HG02943 (cell line): ENCODE data around the gene HSFX3.
"Not testable (repeated sequence)": the region's sequence is repeated elsewhere in the genome, so short reads cannot be mapped to it uniquely, and the experiment has no call there.

Source experiments
- ATAC-seq: cut with Tn5 transposase; IDR thresholded peaks from one replicate; pipeline ENCODE4 v1.9.1; 2021; ENCODE audit warnings: mild to moderate bottlenecking, low read depth, moderate library complexity; ENCODE audit not compliant: unreplicated experiment

The HSFX3 gene

GRCh38 chrX:149545545-149546543, 3.9 kb downstream of the HSFX3 start:
- ATAC-seq: not testable (repeated sequence)

DNA sequence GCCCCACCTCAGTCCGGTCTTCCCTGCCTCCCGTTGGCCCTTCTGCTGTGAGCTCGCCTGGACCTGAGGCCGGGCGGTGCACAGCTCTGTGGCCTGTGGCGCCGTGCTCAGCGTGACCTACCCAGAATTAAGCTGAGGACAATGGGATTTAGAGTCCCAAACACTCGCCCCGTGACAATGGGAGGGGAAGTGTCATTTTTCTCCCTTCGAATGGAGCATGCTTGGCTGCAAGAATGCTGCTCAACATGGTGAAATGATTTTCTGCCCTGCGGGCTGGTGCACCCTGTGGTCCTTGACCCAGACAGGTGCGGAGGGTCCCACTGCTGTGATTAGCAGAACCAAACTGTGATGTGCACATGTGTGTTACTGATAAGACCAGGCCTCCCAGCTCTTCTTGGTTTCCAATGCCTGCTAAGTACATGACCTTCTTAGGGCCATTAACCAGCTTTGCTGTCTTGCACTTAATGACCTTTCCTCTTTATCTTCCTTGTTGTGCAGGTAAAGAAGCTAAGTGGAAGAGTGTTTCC, 8.1 kb downstream of the HSFX3 start:
- no peak for ATAC-seq

DNA sequence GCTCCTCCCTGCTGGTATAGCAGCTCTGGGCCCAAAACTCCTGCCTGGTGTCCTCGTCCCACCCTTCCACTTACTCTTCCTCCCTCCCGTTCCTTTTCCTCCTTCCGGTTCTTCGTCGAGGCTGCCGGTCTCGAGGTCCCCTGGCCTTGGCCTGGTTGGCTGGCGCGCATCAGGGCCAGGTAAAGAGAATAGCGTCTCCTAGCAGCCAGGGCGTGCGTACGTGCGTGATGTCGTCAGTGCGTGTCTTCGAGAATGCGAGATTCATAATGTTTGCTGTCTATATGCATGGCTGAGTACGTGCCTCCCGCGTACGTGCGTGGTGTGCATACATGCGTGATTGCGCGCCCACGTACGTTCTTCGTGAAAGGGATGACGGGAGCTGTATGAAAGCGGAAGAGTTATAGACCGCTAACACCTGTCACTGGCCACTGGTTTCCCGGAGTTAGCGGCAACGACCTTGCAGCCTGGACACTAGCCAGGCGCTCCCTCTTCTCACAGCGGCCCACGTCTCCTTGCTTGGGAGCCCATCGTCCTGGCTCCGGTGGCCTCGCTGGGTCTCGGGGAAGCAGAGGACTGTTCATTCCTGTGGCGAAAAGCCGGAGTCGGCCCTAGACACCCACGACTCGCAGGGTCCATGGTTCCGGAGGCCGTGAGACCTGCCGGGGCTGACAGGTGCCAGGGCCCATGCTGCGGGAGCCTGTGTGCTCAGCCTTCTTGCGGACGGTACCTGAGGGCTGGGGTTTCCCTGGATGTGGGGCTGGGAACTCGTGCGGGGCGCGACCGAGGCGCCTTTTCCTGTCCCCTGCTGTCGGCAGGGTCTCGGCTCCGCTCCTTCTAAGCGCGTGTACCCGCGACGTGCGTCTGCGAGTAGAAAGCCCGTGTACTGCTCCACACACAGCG, 8.9 kb downstream of the HSFX3 start, which contains the start of gene EOLA1:
TSS of gene EOLA1 (plus strand) at position 392 of the 900 bp plus-strand sequence. CDS start 4,619 bp downstream, outside the sequence.
- ATAC-seq: peak; percentile 65

DNA sequence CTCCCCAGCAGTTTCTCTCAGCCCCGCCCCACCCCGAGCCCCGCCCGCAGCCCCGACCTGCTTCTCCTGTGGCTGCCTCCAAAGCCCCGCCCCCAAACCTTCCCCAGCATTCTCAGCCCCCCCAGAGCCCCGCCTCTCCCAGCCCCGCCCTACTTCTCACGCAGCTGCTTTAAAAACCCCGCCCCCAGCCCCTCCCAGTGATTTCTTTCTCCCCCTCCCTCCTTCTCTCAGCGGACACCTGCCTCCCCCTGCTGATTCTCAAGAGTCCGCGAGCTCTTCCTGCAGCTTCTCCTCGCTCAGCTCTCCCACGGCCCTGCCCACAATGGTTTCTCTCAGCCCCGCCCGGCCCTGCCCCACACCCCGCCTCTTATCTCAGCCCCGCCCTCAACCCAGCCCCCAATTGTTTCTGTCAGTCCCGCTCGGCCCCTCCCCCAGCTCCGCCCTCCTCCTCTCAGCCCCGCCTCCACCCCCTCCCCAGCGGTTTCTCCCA, 9.5 kb downstream of the HSFX3 start:
- peak; percentile 17 for ATAC-seq

- peak; percentile 48 for ATAC-seq
These were observed 10.2 kb downstream of the HSFX3 start for GRCh38 chrX:149539283-149540130.

DNA sequence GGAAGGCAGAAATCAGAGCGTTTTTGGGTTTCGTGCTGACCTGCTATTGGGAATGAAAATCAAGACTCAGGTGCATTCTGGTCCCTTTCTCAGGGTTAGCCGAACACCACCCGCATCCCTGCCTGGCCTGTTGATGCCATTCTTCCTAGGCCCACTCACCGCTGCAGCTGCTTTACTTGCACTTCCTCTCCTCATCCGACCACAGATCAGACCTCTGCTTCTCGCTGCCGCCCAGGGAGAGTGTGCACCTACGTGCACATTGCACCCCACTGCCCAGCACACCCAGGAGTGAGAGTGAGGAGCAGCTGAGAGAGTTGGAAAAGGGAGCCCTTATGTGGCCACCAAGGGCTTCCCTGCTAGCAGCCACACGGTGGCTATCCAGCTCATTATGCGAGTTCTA, 12.2 kb downstream of the HSFX3 start:
- ATAC-seq: not testable (repeated sequence)

DNA sequence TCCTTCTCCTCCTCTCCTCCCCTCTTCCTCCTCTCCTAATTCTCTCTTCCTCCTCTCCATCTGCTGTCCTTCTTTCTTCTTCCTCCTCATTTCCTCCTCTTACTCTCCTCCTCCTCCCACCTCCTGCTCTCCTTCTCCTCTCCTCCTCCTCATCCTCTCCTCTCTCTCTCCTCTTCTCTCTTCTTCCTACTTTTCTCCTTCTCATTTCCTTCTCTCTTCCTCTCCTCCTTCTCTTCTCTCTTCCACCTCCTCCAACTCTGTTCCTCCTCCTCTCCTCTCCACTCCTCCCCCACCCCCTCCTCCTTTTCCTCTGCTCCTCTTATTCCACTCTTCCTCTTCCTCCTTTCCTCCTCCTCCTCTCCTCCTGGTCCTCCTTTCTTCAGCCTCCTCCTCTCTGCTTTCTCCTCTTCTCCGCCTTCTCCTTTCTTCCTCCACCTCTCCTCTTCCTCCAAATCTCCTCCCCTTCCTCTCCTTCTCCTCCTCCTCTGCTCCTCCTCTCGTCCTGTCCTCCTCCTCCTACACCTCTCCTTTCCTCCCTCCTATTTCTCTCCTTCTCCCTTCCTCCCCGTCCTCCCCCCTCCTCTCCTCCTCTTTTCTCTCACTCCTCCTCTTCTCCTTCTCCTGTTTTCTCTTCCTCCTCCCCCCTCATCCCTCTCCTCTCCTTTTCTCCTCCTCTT, 14.7 kb downstream of the HSFX3 start:
- ATAC-seq: not testable (repeated sequence)

- ATAC-seq: not testable (repeated sequence)
These were observed 15.7 kb downstream of the HSFX3 start for GRCh38 chrX:149533999-149534398.

GRCh38 chrX:149532868-149533267, 16.9 kb downstream of the HSFX3 start:
- ATAC-seq: not testable (repeated sequence)

DNA sequence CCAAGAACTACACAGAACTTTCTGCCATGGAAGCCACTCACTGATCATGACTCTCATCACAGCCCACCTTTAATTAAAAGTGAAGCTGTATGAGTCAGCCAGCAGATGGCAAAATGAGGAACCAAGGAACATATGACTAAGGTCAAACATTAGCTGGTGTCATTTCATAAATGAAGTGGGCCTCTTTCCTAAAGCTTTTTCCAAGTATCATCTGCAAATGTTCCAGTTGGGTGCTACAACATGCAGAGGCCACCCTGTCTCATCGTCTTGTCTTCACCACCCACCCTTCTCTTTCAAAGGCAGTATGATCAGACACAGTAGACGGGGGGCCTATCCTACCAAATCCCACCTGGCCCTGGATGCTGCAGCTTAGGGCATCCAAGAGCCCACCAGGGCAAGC, 18.1 kb downstream of the HSFX3 start:
- ATAC-seq: peak; percentile 57

GRCh38 chrX:149528381-149528780, 21.3 kb downstream of the HSFX3 start:
- ATAC-seq: no peak

DNA sequence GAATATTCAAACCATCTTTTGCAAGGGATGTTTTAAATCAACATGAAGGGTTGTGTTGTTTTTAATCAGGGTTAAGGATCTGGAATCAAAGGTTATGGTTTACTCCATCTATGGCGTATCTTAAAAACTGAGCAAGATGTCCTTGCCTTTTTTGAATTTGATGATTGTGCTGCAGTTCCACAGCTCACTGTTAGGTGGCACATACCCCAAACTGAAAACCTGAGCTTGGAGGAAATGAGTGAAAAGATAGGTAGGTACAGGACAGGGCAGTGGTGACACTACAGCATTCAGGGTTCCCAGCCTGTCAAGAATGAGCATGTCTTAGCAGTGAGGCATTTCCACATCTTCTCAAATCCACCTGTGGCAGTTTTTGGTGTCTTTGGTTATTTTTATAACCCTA, 22.0 kb downstream of the HSFX3 start:
- peak; percentile 38 for ATAC-seq

DNA sequence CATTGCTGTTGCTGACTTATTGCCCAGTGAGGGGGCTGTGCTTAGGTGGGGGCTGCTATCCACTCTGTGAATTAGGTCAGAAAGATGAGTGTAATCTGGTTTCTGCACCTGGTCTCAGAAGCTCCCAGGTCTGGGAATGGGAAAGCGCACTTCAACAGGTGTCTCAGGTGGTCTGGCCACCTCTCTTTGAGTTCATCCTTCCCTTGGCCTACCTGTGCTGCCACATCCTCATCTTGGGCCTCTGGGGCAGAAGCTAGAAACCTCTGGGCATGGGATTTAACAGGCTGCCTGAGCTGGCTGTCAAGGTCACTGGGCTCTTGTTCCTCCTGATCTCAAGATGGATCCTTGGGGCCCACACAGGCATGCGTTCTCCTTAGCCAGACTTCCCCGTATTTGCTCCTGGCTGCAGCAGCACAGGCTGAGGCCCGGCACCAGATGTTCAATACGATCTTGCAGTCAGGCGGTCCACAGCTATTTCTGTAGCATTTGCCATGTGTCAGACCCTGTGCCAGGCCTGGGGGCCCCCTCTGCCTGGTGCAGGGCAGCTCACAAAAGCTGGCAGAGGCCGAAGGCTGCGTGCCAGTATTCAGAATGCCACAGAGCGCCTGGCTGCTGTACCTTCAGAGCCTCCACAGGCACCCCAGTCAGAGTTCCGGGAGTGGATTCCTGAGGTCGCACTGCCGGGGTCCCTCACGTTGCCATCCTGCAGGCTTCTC, 23.2 kb downstream of the HSFX3 start:
- ATAC-seq: not testable (repeated sequence)

GRCh38 chrX:149525903-149526302, 23.8 kb downstream of the HSFX3 start:
- ATAC-seq: peak; percentile 56

DNA sequence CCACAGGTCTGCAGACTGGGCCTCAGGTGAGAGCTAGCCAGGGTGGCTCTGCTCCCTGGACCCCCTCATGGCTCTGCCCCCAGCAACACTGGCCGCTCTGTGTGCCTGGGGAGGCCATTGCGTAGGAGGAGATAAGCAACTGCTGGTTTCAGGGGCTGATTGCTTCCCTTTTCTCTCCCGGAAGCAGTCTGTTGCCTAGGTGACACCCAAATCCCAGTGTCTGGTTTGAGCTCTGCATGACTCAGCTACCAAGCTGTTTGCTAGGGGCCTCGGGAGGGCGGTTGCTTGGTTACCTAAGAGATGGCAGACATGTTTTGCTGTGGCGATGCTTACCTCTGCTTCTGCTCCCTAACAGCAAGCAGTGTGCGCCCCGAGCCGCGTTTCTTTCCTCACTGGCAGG, 24.3 kb downstream of the HSFX3 start:
- ATAC-seq: peak; percentile 88

DNA sequence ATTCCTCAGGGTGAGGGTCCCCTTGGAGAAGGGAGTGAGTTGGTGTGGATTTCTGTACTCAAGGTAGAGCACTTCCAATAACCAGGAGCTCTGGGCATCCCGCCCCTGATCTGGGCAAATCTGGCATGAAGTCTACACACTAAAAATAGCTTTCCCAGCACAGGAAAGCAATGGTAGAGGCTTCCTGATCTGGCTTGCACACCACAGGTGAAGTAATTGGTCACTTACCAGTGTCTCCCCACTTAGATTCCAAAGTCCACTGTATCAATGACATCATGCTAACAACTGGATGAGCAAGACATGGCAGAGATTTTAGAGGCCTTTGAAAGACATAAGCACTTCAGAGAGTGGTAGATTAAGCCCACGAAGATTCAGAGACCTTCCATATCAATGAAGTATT, 26.8 kb downstream of the HSFX3 start:
- ATAC-seq: no peak

- no peak for ATAC-seq
These were observed 28.3 kb downstream of the HSFX3 start for GRCh38 chrX:149521438-149521837.

GRCh38 chrX:149520636-149521277, 29.0 kb downstream of the HSFX3 start:
- not testable (repeated sequence) for ATAC-seq
